Inflammatory macrophage treated with lipopolysaccharide for 4 hours (primary cell): ENCODE measurements around the gene RAB11FIP3.
"Not testable (repeated sequence)": the region's sequence is repeated elsewhere in the genome, so short reads cannot be mapped to it uniquely, and the experiment has no call there.

Experiments
- DNase-seq: peaks from one replicate; pipeline ENCODE4 v3.0.0-alpha.2; 2020

RAB11FIP3 gene

GRCh38 chr16:392450-393030 is 32.9 kb upstream of the RAB11FIP3 start:
- peak; percentile 77 for DNase-seq

GRCh38 chr16:396199-396598 is 29.2 kb upstream of the RAB11FIP3 start:
- DNase-seq, result no peak

- DNase-seq, result no peak
Observed at GRCh38 chr16:396605-397004, 28.8 kb upstream of the RAB11FIP3 start.

GRCh38 chr16:397135-397661 is 28.3 kb upstream of the RAB11FIP3 start, which contains the start of gene NME4:
TSS of gene NME4 (plus strand) at chr16:397199. CDS start at chr16:397223, 24 bp downstream.
- no peak for DNase-seq

- peak; percentile 23 for DNase-seq
Observed at GRCh38 chr16:397736-398332, 27.6 kb upstream of the RAB11FIP3 start.

- DNase-seq, result no peak
Observed at GRCh38 chr16:398561-399339, 26.7 kb upstream of the RAB11FIP3 start.

GRCh38 chr16:399340-400019 is 26.0 kb upstream of the RAB11FIP3 start:
- no peak for DNase-seq

- no peak for DNase-seq
Observed at GRCh38 chr16:400061-400591, 25.3 kb upstream of the RAB11FIP3 start.

- DNase-seq, result peak; percentile 91
Observed at GRCh38 chr16:401468-402348, 23.7 kb upstream of the RAB11FIP3 start, which contains the start of gene DECR2. TSS of gene DECR2 (plus strand) at chr16:401885. CDS start at chr16:401964, 79 bp downstream.

- no peak for DNase-seq
Observed at GRCh38 chr16:404971-405486, 20.4 kb upstream of the RAB11FIP3 start.

- no peak for DNase-seq
Observed at GRCh38 chr16:405548-406506, 19.6 kb upstream of the RAB11FIP3 start.

GRCh38 chr16:407253-407652 is 18.2 kb upstream of the RAB11FIP3 start:
- DNase-seq, result no peak

- no peak for DNase-seq
Observed at GRCh38 chr16:410516-411178, 14.8 kb upstream of the RAB11FIP3 start.

- no peak for DNase-seq
Observed at GRCh38 chr16:411576-412265, 13.7 kb upstream of the RAB11FIP3 start.

- no peak for DNase-seq
Observed at GRCh38 chr16:414395-415169, 10.9 kb upstream of the RAB11FIP3 start.

GRCh38 chr16:415170-415498 is 10.3 kb upstream of the RAB11FIP3 start:
- DNase-seq, result not testable (repeated sequence)

GRCh38 chr16:422179-422578 is 3.3 kb upstream of the RAB11FIP3 start:
- DNase-seq, result not testable (repeated sequence)

GRCh38 chr16:424033-424622 is 1.3 kb upstream of the RAB11FIP3 start:
- DNase-seq, result peak; percentile 33
